ENCODE measurements around the gene SLC31A2. TPM values are rescaled to one million over a fixed set of nuclear protein-coding genes. Genes with fewer than 3 reads are reported as not detected.

SLC31A2 gene
- total RNA-seq, 1 donor: 23.3 TPM

DNA sequence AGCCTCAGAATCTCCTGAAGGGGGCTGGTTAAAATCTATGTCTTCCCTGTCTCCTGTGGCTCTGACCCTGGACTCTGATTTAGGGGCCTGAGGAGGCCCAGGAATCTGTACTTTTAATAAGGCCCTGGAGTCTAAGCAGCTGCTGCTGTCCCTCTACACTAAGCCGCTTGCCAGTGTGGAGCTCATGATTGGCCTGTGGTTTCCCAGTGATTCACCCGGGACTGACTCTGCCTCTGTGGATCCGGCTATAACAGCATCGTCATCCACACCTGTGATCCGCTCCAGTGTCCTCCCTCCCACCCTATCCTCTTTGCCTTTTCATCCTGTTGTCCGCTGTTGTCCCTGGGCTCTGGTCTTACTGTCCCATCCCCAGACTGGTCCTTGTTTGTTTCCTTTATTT lies 3.7 kb downstream of the SLC31A2 start:
- TF ChIP-seq, protein P1, sequence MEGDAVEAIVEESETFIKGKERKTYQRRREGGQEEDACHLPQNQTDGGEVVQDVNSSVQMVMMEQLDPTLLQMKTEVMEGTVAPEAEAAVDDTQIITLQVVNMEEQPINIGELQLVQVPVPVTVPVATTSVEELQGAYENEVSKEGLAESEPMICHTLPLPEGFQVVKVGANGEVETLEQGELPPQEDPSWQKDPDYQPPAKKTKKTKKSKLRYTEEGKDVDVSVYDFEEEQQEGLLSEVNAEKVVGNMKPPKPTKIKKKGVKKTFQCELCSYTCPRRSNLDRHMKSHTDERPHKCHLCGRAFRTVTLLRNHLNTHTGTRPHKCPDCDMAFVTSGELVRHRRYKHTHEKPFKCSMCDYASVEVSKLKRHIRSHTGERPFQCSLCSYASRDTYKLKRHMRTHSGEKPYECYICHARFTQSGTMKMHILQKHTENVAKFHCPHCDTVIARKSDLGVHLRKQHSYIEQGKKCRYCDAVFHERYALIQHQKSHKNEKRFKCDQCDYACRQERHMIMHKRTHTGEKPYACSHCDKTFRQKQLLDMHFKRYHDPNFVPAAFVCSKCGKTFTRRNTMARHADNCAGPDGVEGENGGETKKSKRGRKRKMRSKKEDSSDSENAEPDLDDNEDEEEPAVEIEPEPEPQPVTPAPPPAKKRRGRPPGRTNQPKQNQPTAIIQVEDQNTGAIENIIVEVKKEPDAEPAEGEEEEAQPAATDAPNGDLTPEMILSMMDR (IDR thresholded peaks at IDR 0.05; ENCODE audit: insufficient read depth, low read depth, low read length): no peak
- H3K4me3 ChIP-seq (ENCODE audit: low read depth, low read length): no peak overlapping the region
- DNase-seq (ENCODE audit: low read depth): peak; percentile 76

DNA sequence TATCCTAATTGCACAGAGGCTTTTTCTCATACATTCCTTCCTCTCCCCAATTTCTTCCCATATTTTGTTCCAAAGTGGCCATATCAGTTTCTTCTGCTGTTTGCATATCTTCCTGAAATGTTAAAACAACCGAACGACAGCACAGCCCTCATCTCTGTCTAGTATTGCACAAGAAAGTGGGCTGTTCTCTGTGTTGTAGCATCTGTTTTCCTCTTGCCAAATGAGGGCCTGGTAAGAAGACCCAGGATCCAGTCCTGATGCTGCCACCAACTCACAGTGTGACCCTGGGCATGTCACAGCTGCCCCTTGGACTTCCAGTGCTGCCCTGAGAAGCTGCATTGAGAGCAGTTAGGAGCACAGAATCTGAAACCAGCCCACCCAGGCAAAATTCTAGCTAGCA lies 4.1 kb downstream of the SLC31A2 start:
- DNase-seq (ENCODE audit: low read depth): peak; percentile 70
- TF ChIP-seq, protein P1 (IDR thresholded peaks at IDR 0.05; ENCODE audit: insufficient read depth, low read depth, low read length): no peak

DNA sequence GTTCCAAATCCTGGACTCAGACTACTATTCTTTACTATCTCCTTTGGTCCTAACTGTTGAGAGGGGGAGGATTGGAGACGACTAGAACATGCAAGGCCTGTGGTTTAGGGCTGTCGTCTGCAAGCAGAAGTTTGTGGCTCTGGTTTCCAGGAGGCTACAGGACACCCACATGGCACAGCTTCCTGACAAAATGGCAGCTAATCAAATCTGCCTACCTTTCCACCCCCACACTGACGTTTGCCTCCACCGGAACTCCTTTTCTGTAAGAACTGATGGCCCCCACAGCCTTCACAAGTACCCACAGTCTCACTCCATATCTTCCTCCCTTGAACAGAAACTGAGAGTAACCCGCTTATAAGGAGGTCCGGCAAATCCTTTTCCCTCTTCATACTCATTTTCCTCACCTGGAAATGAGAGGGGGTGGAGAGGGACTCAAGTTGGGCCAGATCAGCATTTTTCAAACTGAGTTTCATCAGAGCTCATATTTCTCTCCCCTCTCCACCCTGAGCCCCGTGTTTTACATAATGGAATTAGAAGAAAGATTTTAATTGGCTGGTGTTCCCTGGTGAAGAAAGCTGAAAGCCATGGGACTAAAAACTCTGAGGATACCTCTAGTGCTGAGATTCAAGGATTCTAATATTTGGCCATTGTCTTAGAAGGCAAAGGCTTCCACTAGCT lies 5.2 kb downstream of the SLC31A2 start:
- TF ChIP-seq, protein P1 (IDR thresholded peaks at IDR 0.05; ENCODE audit: insufficient read depth, low read depth, low read length): no peak
- H3K4me3 ChIP-seq (ENCODE audit: low read depth, low read length): no peak overlapping the region
- DNase-seq (ENCODE audit: low read depth): no peak

More for the DNA sequence above, 4.1 kb downstream of the SLC31A2 start:
- H3K4me3 ChIP-seq (ENCODE audit: low read depth, low read length): no peak overlapping the region

DNA sequence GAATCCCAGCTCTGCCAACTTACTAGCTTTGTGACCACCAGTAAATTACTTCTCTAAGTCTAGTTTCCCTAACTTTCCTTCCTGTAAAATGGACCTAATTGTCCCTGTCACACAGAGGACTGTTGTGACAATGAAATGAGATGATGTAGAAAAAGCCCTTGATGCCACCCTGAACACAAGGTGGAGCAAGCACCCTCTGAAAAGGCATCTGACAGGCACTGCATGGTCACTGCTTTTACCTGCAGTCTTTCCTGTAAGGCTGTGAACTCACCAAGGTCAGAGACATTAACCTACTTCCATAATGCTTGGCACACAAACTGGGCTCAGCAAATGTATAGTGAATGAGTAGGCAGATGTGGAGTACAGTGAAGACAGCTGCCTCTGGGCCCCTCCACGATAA lies 6.1 kb downstream of the SLC31A2 start:
- TF ChIP-seq, protein P1 (IDR thresholded peaks at IDR 0.05; ENCODE audit: insufficient read depth, low read depth, low read length): no peak
- no peak overlapping the region for H3K4me3 ChIP-seq (ENCODE audit: low read depth, low read length)
- DNase-seq (ENCODE audit: low read depth): no peak

DNA sequence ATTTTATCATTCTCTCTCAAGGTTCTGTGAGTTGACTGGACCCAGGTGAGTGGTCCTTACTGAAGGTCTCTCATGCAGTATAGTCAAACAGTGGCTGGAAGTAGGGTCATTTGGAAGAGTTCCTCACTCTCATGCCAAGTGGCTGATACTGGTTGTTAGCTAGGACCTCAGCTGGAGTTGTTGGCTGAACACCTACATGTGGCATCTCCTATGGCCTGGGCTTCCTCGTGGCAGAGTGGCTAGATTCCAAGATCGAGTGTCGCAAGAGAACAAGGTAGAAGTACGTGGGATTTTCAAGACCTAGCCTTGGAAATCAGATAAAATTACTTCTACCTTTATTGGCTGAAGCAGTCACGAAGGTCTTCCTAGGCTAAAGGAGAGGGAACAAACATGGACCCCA lies 7.6 kb downstream of the SLC31A2 start:
- no peak overlapping the region for H3K4me3 ChIP-seq (ENCODE audit: low read depth, low read length)
- DNase-seq (ENCODE audit: low read depth): no peak
- TF ChIP-seq, protein P1 (IDR thresholded peaks at IDR 0.05; ENCODE audit: insufficient read depth, low read depth, low read length): no peak

DNA sequence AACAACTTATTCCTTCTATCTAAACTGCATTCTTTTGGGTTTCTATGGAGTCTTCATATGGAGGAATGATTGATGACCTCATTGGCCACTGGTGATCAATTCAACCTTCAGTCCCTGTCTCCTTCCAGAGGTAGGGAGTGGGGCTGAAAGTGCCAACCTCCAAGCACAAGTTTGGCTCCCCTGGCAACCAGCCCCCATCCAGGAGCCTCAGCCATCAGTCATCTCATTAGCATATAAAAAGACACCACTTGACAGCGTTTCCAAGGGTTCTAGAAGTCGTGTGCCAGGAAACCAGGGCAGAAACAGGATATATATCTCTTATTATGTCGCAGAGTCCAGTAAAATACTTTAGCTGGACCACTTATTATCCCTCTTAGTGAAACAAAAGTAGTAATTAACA lies 9.8 kb downstream of the SLC31A2 start:
- no peak overlapping the region for H3K4me3 ChIP-seq (ENCODE audit: low read depth, low read length)
- TF ChIP-seq, protein P1 (IDR thresholded peaks at IDR 0.05; ENCODE audit: insufficient read depth, low read depth, low read length): no peak
- no peak for DNase-seq (ENCODE audit: low read depth)

DNA sequence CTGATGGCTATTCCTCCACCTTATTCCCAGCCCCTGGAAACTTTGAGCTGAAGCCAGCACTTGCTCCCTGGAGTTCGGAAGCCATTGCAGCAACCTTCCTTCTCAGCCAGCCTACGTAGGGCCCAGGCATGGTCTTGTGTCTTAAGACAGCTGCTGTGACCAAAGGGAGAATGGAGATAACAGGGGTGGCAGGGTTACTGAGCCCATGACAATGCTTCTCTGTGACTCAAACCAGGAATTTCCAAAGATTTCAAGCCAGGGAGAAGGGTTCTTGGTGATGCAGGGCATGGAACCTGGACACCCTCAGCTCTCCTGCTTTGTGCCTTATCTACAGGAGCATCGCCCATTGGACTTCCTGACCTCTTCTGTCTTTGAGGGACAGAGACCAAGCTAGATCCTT lies 12.2 kb downstream of the SLC31A2 start:
- TF ChIP-seq, protein P1 (IDR thresholded peaks at IDR 0.05; ENCODE audit: insufficient read depth, low read depth, low read length): no peak
- DNase-seq (ENCODE audit: low read depth): no peak
- no peak overlapping the region for H3K4me3 ChIP-seq (ENCODE audit: low read depth, low read length)
